HL-60/S4 treated with phorbol 12-myristate 13-acetate at 8.2 ng/mL for 4 days and 3 days (cell line): ENCODE data around the gene TTN.

Source experiments
- in situ Hi-C: fragments of 300-500 bp; cut with MboI; formaldehyde crosslinking; loops from 2 replicates; pipeline ENCODE4 v1.15.0; 2022; ENCODE audit warnings: low sequenced_read_pairs

TTN gene

DNA sequence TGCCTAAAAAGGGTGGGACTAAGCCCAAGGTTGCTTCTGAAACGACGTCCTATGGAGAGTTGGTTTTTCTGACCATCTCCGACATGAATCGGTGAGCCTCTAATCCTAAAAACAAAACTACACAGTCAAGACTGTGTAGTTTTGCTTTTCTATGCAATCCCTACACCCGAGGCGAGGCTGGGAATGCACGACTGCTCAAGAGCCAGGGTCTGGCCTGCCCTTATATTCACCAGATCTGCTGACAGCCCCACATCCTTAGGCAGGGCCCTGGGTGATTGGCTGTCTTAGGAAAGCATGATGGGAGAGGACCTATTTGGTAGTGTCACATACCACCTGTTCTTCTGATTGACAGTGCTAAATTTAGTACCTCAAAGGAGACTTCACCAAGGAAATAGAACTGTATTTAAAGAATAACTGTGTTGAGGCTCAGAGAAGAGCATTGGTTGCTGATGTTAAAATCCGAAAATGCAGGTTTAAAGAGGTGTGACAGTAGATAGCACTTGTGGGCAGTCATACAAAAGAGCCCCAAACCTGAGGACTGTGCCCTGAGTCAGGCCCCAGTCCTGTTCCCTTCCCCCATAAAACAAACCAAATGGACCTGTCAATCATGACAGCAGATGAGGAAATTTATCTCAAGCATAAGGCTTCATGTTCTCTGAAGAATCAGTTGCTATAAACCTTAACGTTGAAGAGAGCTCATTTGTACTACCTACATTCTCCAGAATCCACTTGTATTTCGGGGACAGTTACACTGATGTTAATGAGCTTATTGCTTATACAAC is at the start of gene TTN:
Gene TTN (minus strand): TSS at position 197 of the 782 bp plus-strand sequence. CDS start 2,781 bp downstream, outside the sequence.
- in situ Hi-C loops: no loop called here

DNA sequence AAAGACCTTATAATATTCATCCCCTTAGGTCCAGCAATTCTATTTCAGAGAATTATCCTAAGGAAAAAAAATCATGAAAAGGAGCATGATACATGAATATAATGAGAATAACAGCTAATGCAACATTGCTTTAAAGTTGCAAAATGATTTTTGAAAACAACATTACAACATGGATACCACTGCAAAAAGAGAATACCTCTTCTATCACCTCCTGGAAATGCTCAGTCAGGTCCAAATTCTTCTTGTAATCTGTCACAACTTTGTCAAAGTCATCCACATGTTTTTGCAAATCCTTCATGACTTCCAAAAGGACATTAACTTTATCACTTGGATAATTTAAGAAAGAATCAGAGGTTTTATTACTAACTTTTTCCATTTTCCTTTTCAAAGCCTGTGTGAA is 47.9 kb upstream of the TTN start:
- in situ Hi-C loops: no loop called here

DNA sequence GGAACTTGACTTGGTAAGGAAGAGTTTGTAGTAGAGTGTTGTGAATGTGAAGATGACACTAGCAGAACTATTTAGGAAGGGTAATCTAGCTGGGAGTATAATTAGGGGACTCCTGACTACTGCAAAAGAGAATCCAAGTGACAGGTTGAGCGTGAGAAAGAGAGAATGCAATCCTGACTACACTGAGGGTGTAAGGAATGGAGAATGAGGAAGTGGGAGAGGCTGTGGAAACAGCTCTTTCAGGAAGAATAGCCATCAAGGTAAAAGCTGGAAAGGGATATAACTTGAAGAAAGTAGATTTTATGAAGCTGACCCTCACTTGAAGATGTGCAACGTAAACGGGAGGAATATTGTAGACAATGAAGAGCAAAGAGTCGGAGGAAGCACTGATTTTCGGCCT is 41.1 kb upstream of the TTN start:
- in situ Hi-C loops: no loop called here

DNA sequence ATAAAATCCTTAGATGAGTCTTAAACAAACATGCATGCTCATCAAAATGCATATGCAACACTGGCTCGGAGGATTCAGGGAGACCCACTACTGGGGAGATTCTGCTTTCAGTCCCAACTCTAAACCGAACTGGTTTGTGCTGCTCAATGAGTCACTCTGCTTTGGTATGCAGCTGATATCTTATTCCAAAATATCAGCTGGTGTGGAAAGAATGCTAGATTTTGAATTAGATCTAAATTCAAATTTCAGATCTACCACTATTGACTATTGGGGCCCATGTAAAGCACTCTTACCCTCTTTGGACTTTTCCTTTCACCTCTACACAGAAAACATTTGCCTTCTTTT is 39.2 kb upstream of the TTN start:
- in situ Hi-C loops: no loop called here

DNA sequence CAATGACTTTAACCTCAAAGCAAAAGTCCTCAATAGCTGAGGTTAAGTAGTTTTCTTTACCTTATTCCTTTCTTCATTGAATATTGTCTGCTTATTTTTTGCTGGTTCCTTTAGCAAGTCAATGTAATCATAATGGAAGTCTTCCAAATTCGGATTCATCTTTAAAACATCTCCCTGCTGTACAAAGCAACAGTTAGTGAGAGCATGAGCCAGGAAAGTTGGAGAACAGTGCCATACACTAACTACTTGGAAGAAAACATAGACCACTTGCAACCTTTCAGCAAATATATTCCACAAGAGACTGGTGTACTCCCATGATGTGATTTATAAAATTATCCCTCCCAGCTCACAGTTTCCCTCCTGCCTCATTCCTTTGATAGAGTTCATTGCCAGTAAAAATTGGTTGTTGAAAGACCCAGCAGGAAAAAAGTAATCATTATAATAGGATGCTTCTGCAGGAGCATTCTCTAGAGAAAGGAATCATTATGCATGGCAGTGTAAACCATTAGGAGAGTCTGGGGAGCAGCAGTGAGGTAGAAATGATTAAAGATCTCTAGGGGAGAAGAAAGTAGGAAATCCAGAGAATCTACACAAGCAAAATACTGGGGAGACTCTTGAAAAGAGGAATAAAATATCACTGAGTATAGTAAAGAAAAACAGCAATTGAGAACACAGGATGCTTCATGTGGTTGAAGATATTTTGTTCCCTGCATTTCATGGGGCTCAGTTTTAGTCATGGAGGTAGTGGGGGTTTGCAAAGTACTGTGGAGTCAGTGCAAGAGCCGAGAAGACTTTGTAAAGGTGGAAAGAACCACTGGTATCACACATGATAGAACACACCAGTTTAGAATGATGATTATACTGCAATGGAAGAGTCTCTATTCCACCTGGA is 38.6 kb upstream of the TTN start:
- in situ Hi-C loops: no loop called here

DNA sequence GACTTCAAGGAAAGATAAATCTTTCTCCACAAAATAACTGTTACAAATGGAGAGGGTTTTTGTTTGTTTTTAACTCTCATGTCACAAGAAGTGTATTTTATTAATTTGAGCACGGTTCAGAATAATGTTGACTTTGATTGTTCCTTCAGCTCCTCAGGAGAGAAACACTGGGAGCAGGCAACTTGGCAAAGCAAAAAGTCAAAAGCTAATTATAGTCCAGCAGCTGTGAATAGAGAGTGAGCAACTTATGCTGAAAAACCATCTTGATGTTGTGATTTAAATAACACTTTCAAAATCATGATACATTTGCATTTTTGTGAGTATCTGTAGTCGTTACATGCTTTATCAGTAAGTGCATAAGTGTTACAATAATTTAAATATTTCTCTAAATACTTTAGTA is 37.5 kb upstream of the TTN start:
- in situ Hi-C loops: no loop called here

DNA sequence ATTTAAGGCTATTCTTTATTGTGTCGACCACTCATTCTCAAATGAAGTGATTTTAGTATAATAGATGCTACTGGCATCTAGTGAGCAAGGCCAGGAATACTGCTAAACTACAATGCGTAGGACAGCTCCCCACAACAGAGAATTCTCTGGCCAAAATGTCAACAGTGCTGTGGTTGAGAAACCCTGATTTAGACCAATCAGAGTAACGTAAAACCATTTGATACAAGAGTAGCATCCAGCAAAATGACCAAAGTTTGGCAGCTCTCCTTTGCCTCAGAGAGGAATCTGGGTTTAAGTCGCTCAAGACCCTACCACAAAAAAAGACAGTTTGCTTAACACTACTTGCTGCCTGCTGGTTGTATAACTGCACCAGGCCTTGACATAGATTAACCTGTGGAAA is 37.0 kb upstream of the TTN start:
- in situ Hi-C loops: no loop called here

DNA sequence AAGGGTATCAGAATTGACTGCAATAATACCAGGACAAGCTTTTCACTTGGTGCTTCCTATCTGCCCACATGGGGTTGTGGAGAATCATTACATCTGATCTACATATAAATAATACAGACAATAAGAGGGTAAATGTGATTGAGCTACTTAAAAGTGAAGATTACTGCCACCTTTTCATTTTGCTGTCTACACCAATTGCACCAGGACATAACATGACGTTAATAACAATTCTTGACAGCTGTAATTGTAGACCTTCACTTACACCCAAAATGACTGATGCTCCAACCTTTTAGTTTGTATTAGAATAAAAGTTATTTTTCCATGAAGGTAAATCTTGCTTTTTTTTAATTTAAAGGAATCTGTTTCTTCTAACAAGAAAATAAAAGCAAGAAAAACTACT is 36.5 kb upstream of the TTN start:
- in situ Hi-C loops: no loop called here

DNA sequence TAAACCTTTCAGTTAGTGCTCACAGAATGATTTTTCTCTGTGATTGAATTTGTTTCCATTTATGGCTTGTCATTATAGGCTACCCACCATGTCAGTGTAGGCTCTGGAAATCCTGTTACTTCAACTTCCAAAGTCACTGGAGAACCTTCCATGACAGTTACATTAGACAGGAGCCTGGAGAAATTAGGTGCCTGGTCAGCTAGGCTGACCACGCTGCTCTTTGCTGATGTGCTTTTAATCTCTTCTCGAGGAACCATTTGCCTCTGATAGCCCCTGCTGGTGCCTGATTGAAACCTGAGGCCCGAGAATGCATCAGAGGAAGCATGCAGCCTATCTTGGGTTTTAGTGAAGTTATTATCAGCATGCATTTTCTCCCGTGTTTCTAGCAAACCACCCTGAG is 29.6 kb upstream of the TTN start:
- in situ Hi-C loops: no loop called here

DNA sequence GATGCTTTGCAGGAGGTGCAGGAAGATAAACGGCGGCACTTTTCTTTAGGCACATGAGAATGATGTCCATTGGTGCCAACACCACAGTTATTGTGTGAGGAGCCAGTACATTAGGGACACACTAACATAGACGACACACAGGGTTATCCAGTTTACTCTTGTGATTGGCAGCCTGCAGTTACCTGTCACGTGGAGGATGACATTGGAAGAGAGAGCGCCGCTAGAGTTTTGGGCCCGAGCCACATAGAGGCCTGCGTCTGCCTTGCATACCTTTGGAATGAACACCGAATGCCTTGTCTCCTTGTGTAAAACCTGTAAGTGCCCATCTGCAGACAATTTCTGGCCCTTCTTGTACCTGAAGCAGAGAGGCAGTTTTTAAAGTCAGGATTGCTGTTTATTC is 26.9 kb upstream of the TTN start:
- in situ Hi-C loops: no loop called here

DNA sequence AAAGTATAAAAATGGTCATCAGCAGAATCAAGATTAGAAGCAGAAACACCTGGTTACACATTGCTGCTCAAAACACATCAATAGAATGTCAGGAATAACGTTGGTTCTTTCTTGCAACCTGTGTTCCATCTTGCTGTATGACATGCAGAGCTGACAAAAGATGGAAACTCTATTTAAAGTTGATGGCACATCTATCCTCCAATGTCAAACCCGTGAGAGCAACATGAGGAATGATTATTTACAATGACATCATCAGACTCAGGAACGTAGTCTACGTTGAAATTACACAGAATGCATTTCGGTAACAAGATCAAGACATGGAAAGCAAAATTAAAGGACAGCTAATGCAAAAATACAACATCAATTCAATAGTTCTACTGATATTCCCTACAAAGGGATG is 26.2 kb upstream of the TTN start:
- in situ Hi-C loops: no loop called here

DNA sequence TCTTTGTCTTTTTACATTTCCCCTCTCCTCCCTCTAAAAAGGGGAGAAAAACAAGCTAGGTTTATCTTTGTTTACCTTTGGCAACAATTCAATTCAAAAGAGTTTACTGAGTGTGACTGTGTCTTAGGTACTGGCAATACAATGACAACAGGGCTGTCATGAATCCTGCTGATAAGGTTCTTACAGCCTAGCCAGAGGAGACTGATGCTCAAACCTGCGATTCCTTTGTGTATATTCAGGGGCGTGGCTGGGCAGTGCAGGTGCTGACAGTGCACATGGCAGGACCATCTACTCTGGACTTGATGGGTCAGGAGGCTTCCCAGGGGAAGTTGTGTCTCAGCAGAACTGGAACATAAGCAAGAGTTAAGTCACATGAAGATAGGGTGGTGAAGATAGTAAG is 23.2 kb upstream of the TTN start:
- in situ Hi-C loops: no loop called here

DNA sequence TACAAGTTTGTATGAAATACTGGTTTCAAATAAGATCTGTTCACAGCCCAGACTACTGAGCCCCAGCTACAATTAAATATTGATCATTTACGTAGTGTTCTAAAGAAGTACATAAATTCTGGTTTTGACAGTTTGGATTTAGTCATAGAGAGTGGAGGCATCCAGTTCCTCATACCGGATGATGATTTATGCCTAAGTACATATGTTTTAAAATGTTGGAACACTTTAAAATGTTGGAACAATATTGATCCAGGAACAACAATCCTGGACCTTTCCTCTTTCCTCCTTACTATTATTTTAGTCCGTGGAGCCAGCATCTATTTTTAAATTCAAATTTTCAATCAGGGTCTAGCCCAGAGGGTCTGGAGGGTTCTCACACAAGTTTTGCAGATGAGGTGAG is 22.8 kb upstream of the TTN start:
- in situ Hi-C loops: no loop called here

DNA sequence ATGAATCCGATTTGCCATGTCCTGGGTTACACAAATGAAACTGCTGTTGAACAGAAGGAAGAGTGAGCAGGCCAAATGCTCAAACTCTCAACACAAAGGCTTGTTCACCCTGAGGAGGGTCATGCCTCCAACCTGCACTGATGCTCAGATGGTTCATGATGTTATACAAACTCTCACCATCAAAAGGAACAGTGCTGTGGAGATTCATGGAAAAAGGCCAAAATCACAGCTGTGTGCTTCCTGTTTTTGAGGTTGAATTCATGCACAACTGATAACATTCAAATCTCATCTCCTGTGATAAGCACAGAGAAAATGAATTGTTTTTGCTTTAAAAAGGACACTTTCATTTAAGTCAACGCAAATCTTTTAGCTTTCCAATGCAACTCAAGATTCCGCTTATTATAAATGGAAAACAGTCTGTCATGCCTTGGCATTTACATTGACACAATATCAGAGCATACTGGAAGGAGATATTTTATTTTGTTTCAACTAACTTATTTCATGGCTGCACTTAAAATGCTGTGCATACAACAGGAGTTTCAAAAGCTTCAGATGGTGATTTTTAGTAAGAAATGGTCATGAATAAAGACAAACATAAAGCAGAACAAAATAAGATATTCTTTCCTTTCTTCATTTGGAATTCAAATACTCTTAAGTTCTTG is 22.2 kb upstream of the TTN start:
- in situ Hi-C loops: no loop called here

DNA sequence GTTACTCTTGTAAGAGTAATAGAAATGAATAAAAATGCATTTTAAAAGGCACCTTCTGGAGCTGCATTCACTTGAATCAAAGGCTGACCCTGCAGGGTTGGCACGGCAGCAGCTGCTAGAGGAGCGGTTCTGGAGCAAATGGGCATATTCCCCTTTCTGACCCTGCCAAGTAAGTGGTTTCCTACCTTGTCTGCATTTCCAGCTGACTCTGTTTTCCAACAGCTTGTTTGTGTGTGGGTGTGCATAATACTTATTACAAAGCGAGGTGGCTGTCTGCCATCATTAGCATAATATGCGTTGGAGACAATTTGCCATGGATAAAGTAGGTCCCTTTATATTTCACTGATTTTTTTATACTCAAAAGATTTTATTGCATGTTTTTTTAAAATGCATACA is 21.3 kb upstream of the TTN start:
- in situ Hi-C loops: no loop called here

DNA sequence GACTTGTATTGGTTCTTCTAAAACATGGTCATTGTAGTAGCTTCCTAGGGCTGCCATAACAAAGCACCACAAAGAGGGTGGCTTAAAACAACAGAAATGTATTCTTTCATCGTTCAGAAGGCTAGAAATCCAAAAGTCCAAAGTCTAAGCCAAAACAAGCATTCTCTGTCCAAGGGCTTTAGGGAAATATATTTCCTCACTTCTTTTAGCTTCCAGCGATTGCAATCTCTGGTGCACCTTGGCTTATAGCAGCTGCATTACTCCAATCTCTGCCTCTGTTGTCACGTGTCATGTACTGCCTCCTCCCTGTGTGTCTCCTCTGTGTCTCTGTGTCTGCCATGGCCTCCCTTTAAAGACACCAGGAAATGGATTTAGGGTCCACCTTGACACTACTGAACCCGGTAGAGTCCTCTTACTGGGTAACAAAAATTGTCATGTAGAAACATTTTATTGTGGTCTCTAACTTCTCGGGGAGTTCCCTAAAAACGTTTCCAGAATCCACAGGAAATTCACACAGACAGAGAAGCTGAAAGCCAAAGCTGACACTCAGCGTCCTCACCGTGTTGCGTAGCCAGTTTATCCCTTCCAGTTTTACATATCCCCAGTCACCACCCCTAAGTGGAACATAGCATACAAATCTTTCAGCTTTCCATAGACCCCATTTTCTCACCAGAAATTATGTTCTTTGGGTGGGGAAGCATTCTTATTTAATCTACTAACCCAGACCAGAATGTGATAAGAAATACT is 20.7 kb upstream of the TTN start:
- in situ Hi-C loops: no loop called here

DNA sequence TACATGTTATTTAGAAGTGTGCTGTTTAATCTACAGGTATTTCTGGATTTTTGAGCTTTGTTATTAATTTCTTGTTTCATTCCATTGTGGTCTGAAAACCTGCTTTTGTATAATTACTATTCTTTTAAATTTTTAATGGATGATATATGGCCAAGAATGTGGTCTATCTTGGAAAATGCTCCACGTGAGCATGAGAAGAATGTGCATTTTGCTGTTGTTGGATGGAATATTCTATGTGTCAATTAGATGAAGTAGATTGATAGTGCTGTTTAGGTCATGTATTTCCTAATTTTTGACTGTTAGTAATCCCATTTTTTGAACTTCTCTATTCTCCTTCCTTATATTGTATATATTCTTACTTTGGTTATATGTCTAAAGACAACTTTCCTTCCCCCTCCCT is 19.9 kb upstream of the TTN start:
- in situ Hi-C loops: no loop called here

DNA sequence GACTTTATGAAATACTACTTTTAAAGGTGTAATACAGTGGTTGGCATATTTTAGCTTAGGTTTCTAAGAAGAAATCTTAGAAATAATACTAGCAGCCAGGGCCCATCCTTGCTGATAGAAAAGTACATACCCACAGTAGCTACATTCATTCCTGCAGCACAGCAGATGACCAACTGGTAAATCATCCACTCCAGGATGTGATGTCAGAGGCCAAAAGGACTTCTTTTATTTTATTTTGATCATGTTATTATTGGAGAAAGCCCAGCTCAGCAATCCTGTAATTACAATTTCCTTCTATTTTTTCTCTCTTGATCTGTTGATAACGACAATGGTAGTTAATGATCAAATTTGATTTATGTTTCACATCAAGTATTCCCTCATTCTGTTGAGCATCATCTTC is 18.0 kb upstream of the TTN start:
- in situ Hi-C loops: no loop called here

DNA sequence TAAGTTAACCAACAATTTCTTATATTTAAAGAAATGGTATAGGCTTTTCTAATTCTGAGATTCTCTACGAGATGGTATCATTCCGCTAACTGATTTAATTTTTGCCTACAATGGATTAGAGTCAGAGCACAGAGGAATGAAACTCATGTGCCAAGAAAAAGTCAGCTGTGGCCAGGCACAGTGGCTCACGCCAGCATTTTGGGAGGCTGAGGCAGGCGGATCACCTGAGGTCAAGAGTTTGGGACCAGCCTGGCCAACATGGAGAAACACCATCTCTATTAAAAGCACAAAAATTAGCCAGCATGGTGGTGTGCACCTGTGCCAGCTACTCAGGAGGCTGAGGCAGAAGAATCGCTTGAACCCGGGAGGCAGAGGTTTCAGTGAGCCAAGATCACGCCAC is 17.0 kb upstream of the TTN start:
- in situ Hi-C loops: no loop called here

DNA sequence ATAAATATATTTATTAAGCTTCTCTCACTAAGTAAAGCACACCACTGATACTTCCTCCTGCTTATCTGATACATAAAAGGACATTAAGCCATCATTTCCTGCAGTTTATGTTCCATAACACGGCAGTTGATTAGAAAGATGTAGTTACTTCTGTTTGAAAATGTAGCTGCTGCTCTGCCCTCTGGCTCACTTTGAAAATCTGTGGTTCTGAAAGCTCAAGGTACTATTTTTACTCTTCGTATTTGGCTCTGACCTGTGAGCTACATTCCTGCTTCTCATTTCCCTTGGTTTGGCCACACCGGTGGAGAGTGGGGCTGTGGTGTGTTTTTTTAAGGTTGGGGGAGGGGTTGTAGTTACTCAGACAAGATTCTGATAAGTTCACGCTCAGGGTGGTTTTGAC is 12.8 kb upstream of the TTN start:
- in situ Hi-C loops: no loop called here
